Measurements from ENCODE around the gene MAP2K5.

The MAP2K5 gene

GRCh38 chr15:67690936-67691335, 148.4 kb downstream of the MAP2K5 start:
- ChIA-PET POLR2A (no interaction called here), CTCF (interaction anchor here (1.0 kb wide), 1 partner anchor 104 kb away, joined by 4 read pairs; no protein-coding TSS in a partner anchor)
- no peak for TF ChIP-seq CTCF (IDR thresholded peaks at IDR 0.05; ENCODE audit: control extremely low read depth, extremely low read depth, low read depth, missing control alignments)
- no peak for DNase-seq (ENCODE audit: extremely low spot score)

- ChIA-PET CTCF (interaction anchor here (1.0 kb wide), 1 partner anchor 104 kb away, joined by 4 read pairs; no protein-coding TSS in a partner anchor), POLR2A (no interaction called here)
- no peak for DNase-seq (ENCODE audit: extremely low spot score)
- TF ChIP-seq CTCF (IDR thresholded peaks at IDR 0.05; ENCODE audit: control extremely low read depth, extremely low read depth, low read depth, missing control alignments) = no peak
These were observed 148.9 kb downstream of the MAP2K5 start for GRCh38 chr15:67691450-67691849.

- ChIA-PET CTCF (no interaction called here), POLR2A (no interaction called here)
- no peak for TF ChIP-seq CTCF (IDR thresholded peaks at IDR 0.05; ENCODE audit: control extremely low read depth, extremely low read depth, low read depth, missing control alignments)
- no peak for DNase-seq (ENCODE audit: extremely low spot score)
These were observed 150.1 kb downstream of the MAP2K5 start for GRCh38 chr15:67692573-67692972.

GRCh38 chr15:67696087-67696486, 153.6 kb downstream of the MAP2K5 start:
- no peak for TF ChIP-seq CTCF (IDR thresholded peaks at IDR 0.05; ENCODE audit: control extremely low read depth, extremely low read depth, low read depth, missing control alignments)
- ChIA-PET POLR2A (interaction anchor here (0.6 kb wide), 1 partner anchor 83 kb away, joined by 3 read pairs; no protein-coding TSS in a partner anchor), CTCF (interaction anchor here (1.0 to 3.4 kb wide), 6 partner anchors 9 to 239 kb away, joined by 3 to 11 read pairs (median 4); no protein-coding TSS in a partner anchor)
- no peak for DNase-seq (ENCODE audit: extremely low spot score)

- CTCF ChIA-PET = interaction anchor here (1.1 to 1.2 kb wide), 2 partner anchors 15 to 17 kb away, joined by 3 read pairs; no protein-coding TSS in a partner anchor
- no peak for DNase-seq (ENCODE audit: extremely low spot score)
- TF ChIP-seq CTCF (IDR thresholded peaks at IDR 0.05; ENCODE audit: control extremely low read depth, extremely low read depth, low read depth, missing control alignments) = no peak
- POLR2A ChIA-PET = no interaction called here
These were observed 157.5 kb downstream of the MAP2K5 start for GRCh38 chr15:67700023-67700422.

- no peak for TF ChIP-seq CTCF (IDR thresholded peaks at IDR 0.05; ENCODE audit: control extremely low read depth, extremely low read depth, low read depth, missing control alignments)
- ChIA-PET CTCF (interaction anchor here (0.7 to 1.5 kb wide), 3 partner anchors 14 to 19 kb away, joined by 3 to 4 read pairs (median 4); no protein-coding TSS in a partner anchor), POLR2A (no interaction called here)
- no peak for DNase-seq (ENCODE audit: extremely low spot score)
These were observed 159.2 kb downstream of the MAP2K5 start for GRCh38 chr15:67701669-67702068.
